HG03354 (cell line): Measurements from ENCODE around the gene SLC2A5.
"Not testable (repeated sequence)": the region's sequence is repeated elsewhere in the genome, so short reads cannot be mapped to it uniquely, and the experiment has no call there.

ENCODE experiments used
- ATAC-seq: cut with Tn5 transposase; IDR thresholded peaks from one replicate; pipeline ENCODE4 v1.9.1; 2021; ENCODE audit warnings: mild to moderate bottlenecking; ENCODE audit not compliant: unreplicated experiment, poor library complexity, severe bottlenecking

The SLC2A5 gene

DNA sequence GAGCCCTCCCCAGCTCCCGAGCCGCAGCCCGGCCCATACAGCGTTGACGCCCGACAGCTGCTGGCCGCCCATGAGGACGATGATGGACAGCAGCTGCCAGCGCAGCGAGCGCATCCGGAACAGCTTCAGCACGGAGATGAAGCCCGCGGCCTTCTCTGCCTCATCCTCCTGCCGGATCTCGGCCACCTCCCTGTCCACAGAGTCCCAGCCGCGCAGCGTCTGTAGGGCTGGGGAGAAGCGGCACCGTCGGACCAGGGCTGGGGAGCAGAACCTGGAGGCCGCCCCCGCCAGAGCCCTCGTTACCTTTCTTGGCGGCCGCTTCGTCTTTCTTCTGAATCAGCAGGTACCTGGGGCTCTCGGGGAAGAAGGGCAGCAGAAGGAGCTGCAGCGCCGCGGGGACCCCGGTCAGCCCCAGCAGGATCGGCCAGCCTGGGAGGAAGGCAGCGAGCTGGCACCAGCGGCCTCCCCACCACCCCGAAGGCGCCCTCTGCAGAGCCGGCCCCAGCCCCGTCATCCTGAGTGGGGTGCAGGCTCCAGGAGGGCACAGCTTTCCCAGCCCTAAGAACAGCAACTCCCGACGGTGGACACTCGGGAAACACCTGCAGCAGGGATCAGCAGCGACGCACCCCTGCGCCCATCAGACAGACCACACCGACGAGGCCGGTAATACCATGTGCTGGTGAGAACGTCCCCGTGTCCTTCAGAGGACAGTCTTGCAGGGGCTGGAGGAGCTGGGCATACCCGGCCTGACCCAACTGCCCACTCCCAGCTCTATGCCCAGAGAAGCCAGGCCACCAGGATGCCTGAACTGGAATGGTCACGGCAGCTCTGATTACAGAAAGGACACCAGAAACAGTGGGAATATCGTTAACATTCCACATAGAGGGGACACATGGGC, 29.4 kb downstream of the SLC2A5 start:
- no peak for ATAC-seq

DNA sequence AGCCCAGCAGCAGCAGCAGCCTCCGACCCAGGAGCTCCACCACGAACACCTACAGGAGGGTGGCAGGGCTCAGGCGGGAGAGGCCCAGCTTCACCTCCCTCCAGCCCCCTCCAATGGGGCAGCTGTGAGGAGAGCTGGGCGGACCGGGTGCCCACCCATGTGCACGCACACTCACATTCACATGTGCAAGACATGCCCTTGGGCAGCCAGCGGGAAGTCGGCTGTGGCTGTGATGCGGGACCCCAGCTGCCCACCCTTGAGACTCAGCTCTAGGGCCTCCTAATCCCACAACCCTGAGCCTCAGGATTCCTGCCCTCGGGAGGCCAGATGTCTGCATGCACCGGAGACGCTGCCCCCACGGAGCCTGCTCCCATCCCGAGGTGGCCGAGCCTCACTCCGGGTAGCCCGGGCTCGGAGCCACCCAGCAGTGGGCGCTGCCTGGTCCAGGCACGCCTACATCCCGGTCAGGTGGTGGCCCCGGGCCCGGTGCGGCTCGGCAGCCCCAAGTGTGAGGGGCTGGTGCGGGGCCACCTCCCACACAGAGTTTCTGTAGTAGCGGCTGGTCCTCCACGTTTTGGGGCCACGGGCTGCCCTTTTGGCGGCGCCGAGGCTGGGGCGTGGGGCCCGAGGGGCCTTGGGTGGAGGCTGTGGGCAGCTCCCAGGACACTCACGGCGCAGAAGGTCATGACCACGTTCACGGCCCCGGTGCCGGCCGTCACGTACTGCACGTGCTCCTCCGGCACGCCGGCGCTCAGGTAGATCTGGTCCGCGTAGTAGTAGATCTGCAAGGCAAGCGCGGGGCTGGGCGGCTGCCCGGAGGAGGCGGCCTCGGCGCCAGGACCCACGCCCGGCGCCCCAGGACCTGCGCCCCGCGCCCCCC, 30.3 kb downstream of the SLC2A5 start:
- ATAC-seq = no peak

DNA sequence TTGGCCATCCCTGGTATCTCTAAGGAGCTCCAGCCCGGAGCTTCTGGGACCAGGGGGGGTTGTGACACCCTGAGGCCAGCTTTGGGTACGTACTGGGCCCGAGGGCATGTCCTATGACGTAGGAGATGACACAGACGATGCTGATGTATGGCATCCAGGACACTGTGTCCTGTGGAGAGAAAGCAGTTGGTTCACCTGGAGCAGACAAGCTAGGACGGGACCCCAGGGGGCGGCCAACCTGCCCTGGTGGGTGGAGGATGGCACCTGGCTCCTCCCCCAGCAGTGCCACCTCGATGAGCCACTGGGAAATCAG, 31.1 kb downstream of the SLC2A5 start:
- ATAC-seq = no peak

DNA sequence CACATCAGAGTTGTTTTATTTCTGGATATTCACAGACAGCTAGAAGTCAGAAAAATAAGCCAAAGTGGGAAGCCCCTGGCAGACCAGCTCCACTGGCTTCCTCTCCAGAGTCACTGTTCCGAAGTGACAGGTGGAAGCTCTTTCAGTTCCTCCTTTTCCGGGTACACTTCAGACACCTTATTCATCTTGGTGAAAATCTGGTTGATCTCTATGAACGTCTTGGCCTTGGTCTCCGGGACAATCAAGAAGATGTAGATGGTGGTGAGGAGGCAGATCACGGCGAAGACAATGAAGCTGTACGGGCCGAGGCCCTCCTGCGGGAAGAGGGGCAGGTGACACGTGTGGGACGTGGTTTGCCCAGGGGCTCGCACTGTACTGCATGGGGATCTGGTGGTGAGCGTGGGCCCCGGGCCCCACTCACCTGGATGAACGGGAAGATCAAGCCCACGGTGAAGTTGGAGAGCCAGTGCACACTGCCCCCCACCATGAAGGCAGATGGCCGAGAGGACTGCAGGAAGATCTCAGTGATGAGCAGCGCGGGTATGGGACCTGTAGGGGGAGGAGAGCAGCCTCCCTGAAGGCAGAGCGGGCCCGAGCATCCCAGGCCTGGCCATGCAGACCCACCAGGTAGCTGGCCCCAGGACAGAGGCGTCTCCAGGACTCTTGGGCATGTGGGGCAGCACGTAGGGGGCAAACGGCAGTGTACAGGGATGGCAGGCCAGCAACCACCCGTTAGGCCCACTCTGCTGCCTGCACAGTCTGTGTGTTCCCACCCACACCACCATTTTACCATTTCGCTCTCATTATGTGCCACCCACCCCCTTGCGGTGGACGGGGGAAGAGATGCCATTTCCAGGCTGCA, 31.7 kb downstream of the SLC2A5 start:
- ATAC-seq = no peak

DNA sequence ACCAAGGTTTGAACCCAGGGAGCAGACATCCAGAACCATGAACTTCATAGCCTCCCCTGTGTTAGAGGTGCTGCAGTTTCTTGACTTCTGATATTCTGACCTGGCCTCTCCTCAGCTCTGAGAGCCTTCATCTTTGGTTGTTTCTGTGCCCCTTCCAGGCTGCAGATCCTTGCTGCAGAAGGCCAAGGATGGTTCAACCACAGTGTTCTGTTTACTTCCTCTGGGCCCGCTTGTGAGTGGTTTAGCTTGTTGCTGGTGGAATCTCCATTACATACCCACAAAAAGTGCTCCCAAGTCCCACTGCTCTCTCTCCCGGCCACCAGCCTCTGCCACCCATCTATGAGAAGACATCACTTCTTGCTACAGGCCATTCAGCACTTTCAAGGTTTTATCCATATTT, 34.2 kb downstream of the SLC2A5 start:
- ATAC-seq = no peak

DNA sequence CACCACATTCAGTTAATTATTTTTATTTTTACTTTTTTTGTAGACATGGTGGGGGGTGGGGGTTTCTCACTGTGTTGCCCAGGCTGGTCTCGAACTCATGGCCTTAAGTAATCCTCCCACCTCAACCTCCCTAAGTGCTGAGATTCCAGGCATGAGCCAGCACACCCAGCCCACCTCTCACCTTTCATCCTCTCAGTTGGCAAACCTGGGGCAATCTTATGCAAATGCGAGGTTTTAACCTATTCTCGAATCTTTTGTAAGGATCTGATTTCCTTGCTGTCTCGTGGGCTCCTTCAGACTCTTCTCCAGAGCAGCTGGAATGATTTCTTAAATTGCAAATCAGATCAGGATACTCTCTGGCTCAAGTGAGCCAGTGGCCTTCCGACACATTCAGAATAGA, 36.1 kb downstream of the SLC2A5 start:
- ATAC-seq = no peak

DNA sequence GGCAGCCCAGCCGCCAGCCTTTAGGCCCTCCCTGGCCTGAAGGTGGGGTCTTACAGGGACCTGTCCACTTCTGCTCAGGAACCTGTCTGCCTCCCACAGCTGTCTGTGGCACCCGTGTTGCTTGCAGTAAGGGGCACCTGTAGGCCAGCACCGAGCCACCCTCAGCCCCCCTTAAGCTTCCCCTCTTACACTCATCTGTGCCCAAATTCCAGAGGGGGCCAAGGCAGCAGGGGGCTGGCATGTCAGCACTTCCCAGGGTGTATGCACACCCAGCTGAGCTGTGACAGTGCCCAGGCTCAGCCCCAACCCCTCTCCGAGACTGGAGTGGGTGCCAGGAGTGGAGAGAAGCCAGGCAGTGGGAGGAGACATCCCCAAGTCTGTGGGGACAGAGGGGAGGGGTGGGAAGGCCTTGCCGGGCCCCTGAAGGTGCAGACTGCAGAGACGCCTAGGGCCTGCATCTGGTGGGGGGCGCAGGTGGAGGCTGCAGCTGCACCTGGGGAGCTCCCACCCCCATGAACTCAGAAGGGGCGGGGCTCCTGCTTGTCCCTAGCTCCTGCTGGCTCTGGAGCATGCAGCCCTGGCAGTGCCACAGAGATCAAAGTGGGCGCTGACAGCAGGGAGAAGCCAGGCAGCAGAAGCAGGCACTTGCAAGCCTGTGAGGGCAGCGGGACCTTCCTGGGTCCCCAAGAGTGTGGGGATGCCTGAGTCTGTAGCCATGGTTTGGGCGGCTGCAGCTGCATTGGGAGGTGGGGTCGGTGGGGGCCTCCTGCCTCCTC, 37.8 kb downstream of the SLC2A5 start:
- ATAC-seq = no peak

DNA sequence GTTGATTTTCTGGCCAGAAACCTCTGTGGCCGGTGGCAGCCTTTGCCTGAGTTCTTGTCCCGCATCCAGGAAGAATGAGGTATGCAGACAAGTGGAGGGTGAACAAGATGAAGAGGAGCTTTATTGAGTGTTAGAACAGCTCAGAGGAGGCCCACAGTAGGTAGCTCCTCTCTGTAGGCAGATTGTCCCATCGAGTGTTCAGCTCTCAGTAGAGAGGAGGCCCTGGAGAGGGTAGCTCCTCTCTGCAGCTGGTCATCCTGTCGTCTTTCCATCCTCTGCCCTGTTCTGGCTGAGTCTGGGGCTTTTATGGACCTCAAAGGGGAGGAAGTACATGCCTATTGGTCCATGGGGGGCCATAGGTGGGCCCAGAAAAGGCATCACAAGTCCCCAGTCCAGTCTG, 38.4 kb downstream of the SLC2A5 start:
- ATAC-seq = not testable (repeated sequence)

DNA sequence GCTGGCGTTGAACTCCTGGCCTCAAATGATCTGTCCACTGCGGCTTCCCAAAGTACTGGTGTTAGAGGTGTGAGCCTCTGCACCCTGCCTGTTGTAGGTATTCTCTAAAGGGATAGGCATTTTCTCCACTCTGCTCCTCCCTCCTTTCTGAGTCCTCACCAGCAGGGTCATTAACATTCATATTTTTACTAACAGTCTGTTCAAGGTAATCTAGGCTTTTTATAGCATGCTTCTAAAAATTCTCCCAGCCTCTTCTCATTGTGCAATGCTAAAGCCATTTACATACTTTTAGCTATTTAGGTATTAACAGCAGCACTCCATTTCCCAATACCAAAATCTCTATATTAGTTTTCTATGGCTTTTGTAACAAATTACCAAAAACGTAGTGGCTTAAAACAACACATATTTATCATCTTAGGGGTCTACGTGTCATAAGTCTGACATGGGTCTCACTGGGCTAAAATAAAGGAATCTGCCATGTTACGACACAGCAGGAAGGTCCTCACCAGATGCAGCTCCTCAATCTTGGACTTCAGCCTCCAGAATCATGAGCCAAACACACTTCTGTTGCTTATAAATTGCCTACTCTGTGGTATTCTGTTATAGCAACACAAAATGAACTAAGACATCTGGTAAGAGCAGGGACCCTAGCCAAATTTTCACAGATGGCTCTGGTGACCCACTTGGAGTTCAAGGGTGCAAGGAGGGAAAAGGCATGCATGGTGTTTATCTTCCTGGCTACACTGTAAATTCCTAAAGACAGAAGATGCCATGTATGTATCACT, 40.3 kb downstream of the SLC2A5 start:
- no peak for ATAC-seq

DNA sequence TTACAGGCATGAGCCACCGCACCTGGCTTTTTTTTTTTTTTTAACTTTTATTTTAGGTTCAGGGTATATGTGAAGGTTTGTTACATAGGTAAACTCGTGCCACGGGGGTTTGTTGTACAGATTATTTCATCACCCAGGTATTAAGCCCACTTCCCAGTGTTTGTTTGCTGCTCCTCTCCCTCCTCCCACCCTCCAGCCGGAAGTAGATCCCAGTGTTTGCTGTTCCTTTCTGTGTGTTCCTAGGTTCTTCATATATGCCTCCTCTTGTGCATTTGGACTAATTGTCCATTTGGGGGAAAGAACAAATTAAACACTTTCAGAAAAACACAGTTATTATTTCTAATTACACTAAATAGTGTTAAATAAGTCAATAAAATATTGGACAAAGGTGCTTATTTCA, 42.1 kb downstream of the SLC2A5 start:
- ATAC-seq = no peak

DNA sequence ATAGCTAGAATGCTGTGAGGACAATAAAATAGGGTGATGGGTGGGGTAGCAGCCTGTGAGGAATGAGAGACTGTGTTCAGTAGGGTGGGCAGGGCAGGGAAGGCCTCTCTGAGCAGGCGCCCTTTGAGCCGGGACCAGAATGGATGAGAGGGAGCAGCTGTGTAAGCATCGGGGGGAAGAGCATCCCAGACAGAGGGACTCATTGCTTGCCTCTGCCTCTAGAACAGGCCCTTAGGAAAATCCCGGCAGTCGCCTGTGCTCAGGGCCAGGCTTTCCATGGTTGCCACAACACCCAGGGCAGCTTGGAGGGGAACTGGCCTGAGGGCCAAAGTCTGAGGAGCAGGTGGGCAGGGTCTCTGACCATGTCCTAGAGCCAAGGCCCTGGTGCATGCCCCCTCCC, 44.0 kb downstream of the SLC2A5 start:
- ATAC-seq = no peak

DNA sequence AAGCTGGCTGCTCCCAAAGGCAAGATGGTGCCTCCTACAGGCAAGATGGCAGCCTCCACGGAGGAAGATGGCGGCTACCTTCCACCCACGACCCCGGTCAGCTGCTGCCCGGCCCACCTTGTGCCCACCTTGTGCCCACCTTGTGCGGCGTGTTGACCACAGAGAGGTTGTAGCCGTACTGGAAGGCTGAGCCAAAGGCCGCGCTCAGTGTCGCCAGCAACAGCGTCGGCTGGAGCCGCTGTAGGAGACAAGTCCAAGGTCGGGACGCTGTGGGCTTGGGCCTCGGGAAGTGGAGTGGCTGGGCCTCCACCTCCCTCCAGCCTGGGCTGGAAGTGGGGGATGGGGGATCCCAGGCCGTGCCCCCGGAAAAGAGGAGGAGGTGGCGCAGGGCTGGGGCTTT, 44.6 kb downstream of the SLC2A5 start:
- ATAC-seq = no peak

DNA sequence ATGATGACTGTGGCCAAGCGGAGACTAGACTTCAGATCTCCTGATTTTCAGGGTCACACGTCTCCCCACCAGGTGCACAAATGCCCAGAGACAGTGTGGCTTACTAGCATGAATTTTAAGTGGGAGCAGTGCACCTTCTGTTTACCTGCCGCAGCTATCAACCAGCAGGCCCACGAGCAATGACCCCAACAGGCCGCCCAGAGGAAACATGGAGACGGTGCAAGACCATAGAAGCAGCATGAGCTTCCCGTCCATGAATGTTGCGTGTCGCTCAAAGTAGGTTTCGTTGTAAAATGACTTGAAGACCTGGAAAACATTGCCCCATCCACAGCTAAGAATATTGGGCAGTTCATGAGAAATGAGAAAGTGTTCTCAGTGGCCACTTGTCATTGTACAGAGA, 46.7 kb downstream of the SLC2A5 start:
- no peak for ATAC-seq

DNA sequence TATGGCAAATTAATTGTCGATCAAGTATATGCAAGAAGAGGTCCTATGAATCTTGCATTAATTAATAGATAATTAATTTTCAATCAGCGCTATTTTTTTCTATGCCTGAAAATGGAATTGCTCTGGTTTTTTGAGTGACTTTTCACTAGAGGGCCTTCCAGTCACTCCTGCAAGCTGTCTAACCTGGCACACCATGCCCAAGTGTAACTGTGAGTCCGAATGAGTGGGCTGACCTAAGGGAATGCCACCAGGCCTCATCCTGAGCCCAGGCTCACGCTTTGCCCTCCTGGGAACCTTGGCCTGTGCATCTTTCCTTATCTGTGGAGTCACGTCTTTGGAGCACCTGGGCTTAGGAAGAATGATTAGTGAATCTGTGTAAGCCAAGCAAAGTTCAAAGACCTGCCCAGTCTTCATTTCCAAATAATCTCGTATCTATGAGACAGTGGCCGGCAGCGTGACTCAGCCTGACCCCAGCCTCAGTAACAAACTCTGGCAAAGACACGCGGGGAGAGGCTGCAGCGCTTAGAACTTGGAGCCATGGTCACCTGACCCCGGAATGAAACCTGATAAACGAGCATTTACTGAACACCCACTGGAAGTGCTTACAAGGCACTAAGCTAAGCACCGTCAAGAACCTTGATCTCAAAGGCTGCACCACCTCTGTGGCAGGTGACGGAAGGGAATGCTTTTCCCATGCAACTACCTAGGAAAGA, 47.3 kb downstream of the SLC2A5 start:
- ATAC-seq = not testable (repeated sequence)

DNA sequence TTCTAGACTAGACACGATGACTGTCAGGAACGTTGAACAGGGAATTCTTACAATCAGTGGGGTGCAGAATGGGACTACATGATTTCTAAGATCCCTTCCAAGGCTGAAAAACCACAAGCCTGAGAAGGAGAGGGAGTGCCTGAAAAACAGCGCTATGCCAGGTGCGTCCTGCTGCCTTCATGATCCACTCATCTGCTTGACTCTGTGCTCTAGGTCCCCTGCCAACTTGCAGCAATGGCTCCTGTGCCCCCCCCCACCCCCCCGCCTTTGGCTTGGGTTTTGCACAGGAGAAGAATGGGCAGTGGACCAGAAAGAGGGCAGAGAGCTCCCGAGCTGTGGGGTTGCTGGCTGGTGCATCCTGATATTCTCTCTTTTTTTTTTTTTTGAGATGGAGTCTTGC, 49.1 kb downstream of the SLC2A5 start:
- ATAC-seq = no peak

DNA sequence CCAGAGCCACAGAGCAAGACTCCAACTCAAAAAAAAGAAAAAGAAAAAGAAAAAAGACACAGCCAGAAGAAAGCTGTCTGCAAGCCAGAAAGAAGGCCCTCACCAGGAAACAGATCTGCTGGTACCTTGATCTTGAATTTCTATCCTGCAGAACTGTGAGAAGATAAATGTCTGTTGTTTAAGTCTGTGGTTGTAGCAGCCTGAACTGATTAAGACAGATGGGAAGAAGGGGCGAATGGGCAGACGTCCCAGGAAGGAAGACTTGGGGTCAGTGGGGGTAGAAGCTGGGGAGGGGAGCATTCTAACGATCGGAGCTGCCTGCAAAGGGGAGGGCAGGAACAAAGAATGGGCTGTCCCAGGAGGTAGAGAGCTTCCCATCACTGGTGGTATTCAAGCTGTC, 49.5 kb downstream of the SLC2A5 start:
- ATAC-seq = no peak

DNA sequence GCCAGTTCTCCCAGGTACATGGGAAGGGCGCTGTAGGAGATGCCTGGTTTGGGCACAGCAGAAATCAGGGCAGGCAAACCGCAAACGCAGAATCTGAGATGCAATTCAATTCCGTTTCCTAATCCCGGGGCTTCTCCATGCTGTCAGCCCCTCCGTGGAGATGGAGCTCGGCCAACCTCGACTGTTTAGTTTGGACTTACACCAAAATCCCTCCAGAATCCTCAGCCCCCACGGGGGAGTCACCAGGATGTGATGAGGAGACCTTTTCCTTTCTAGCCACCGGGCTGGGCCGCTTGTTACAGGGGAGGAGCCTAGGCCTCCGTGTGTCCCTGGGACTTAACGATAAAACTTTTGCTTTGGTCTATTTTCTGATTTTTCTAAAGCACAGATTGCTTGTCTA, 51.1 kb downstream of the SLC2A5 start:
- no peak for ATAC-seq

DNA sequence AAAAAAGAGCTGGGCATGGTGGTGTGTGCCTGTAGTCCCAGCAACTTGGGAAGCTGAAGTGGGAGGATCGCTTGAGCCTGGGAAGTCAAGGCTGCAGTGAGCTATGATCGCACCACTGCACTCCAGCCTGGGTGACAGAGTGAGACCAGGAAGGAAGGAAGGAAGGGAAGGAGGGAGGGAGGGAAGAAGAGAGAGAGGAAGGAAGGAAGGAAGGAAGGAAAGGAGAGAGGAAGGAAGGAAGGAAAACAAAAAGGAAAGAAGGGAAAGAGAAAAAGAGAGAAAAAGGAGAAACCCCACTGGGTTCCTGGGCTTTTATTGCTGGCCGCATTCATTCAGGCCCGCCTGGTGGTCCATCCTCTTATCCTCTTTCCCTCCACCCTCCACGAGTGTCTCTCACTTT, 53.0 kb downstream of the SLC2A5 start:
- ATAC-seq = no peak
